SK-N-SH treated with all-trans-retinoic acid at 6 μM for 48 hours (cell line): ENCODE results near the gene AKR1A1.
"Not testable (repeated sequence)": the region's sequence is repeated elsewhere in the genome, so short reads cannot be mapped to it uniquely, and the experiment has no call there.

Experiments used
- ATAC-seq: fragments of 200-7000 bp; cut with Tn5 transposase; 3 replicates; pipeline ENCODE4 v1.9.1; 2020; ENCODE audit warnings: mild to moderate bottlenecking, moderate library complexity
- ARNTL ChIP-seq: fragments of 450-650 bp; formaldehyde crosslinking; IDR thresholded peaks from 2 replicates; pipeline ENCODE4 v1.5.0; 2020; ENCODE audit warnings: low read depth, mild to moderate bottlenecking, moderate library complexity, borderline replicate concordance
- BACH2 ChIP-seq: fragments of 250-450 bp; sonication (Bioruptor Pico); IDR thresholded peaks from 2 replicates; pipeline ENCODE4 v1.9.0; 2021; ENCODE audit warnings: mild to moderate bottlenecking, borderline replicate concordance
- CSDC2 ChIP-seq: fragments of 250-450 bp; sonication (Bioruptor Pico); IDR thresholded peaks from 2 replicates; pipeline ENCODE4 v1.5.0; 2020; ENCODE audit warnings: mild to moderate bottlenecking, moderate library complexity
- ESRRG ChIP-seq: fragments of 250-450 bp; sonication (Bioruptor Pico); IDR thresholded peaks from 2 replicates; pipeline ENCODE4 v1.6.1; 2021; ENCODE audit warnings: mild to moderate bottlenecking
- GLIS3 ChIP-seq: fragments of 250-450 bp; sonication (Bioruptor Pico); IDR thresholded peaks from 2 replicates; pipeline ENCODE4 v1.5.0; 2020; ENCODE audit warnings: mild to moderate bottlenecking, moderate library complexity
- ISL1 ChIP-seq: fragments of 250-450 bp; sonication (Bioruptor Pico); IDR thresholded peaks from 2 replicates; pipeline ENCODE4 v2.1.2; 2022; ENCODE audit warnings: mild to moderate bottlenecking, moderate library complexity
- OSR1 ChIP-seq: fragments of 250-450 bp; sonication (Bioruptor Pico); IDR thresholded peaks from 2 replicates; pipeline ENCODE4 v1.8.0; 2022; ENCODE audit warnings: moderate library complexity, mild to moderate bottlenecking, inconsistent platforms
- PPARA ChIP-seq: fragments of 250-450 bp; sonication (Bioruptor Pico); IDR thresholded peaks from 2 replicates; pipeline ENCODE4 v1.5.0; 2020; ENCODE audit warnings: mild to moderate bottlenecking, borderline replicate concordance
- RARB ChIP-seq: fragments of 250-450 bp; sonication (Bioruptor Pico); IDR thresholded peaks from 2 replicates; pipeline ENCODE4 v1.8.0; 2021; ENCODE audit warnings: mild to moderate bottlenecking, moderate library complexity
- TCF4 ChIP-seq: fragments of 250-450 bp; sonication (Bioruptor Pico); IDR thresholded peaks from 2 replicates; pipeline ENCODE4 v1.8.0; 2021; ENCODE audit warnings: mild to moderate bottlenecking, moderate library complexity, borderline replicate concordance
- TOX ChIP-seq: fragments of 250-450 bp; sonication (Bioruptor Pico); IDR thresholded peaks from 2 replicates; pipeline ENCODE4 v1.8.0; 2021; ENCODE audit warnings: mild to moderate bottlenecking, moderate library complexity, borderline replicate concordance
- ZC3H10 ChIP-seq: fragments of 250-450 bp; sonication (Bioruptor Pico); IDR thresholded peaks from 2 replicates; pipeline ENCODE4 v1.5.1; 2021; ENCODE audit warnings: mild to moderate bottlenecking, moderate library complexity
- ZFP3 ChIP-seq: fragments of 250-450 bp; sonication (Bioruptor Pico); IDR thresholded peaks from 2 replicates; pipeline ENCODE4 v1.5.0; 2020; ENCODE audit warnings: mild to moderate bottlenecking, moderate library complexity
- ZFP30 ChIP-seq: fragments of 450-650 bp; formaldehyde crosslinking; IDR thresholded peaks from 2 replicates; pipeline ENCODE4 v1.5.0; 2022; ENCODE audit warnings: mild to moderate bottlenecking, moderate library complexity
- ZNF565 ChIP-seq: fragments of 450-650 bp; formaldehyde crosslinking; conservative IDR thresholded peaks from 2 replicates; pipeline ENCODE4 v1.5.0; 2020; ENCODE audit warnings: low read depth, mild to moderate bottlenecking, moderate library complexity
- ZNF8 ChIP-seq: fragments of 450-650 bp; formaldehyde crosslinking; IDR thresholded peaks from 2 replicates; pipeline ENCODE4 v1.5.0; 2020; ENCODE audit warnings: mild to moderate bottlenecking, moderate library complexity
- TF ChIP-seq, protein P1 (sequence below): fragments of 250-450 bp; sonication (Bioruptor Pico); IDR thresholded peaks from 2 replicates; pipeline ENCODE4 v1.5.1; 2020; ENCODE audit warnings: low read depth, mild to moderate bottlenecking, moderate library complexity
- TF ChIP-seq, protein P2 (sequence below): fragments of 250-450 bp; sonication (Bioruptor Pico); IDR thresholded peaks from 2 replicates; pipeline ENCODE4 v1.5.1; 2021; ENCODE audit warnings: mild to moderate bottlenecking, moderate library complexity
- TF ChIP-seq, protein P3 (sequence below): fragments of 250-450 bp; sonication (Bioruptor Pico); IDR thresholded peaks from 2 replicates; pipeline ENCODE4 v1.5.0; 2020; ENCODE audit warnings: mild to moderate bottlenecking, moderate library complexity
- TF ChIP-seq, protein P4 (sequence below): fragments of 250-450 bp; sonication (Bioruptor Pico); IDR thresholded peaks from 2 replicates; pipeline ENCODE4 v1.8.0; 2021; ENCODE audit warnings: low read depth, mild to moderate bottlenecking, moderate library complexity, borderline replicate concordance

Gene AKR1A1

DNA sequence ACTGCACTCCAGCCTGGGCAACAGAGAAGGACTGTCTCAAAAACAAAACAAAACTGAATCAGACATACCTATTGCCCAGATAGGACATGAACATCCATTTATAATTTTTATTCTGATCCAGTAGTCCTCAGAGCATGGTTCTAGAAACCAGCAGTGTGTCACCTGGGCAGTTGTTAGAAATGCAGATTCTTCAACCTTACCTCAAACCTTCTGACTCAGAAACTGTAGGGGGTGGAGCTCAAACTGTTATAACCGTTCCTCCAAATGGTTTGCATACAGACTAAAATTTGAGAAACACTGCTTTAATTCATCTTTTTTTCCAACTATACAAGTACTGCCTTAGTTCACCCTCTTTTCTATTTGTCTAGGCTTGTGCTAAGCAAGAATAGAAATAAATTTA, 39.2 kb downstream of the AKR1A1 start:
- TF ChIP-seq ARNTL (no peak), TCF4 (CRISPR knock-in tag) (no peak), OSR1 (no peak), CSDC2 (CRISPR knock-in tag) (no peak), ISL1 (CRISPR knock-in tag) (no peak), ZC3H10 (CRISPR knock-in tag) (no peak), ZFP30 (no peak), ZNF565 (CRISPR knock-in tag) (no peak), PPARA (CRISPR knock-in tag) (no peak)
- TF ChIP-seq, protein P1, sequence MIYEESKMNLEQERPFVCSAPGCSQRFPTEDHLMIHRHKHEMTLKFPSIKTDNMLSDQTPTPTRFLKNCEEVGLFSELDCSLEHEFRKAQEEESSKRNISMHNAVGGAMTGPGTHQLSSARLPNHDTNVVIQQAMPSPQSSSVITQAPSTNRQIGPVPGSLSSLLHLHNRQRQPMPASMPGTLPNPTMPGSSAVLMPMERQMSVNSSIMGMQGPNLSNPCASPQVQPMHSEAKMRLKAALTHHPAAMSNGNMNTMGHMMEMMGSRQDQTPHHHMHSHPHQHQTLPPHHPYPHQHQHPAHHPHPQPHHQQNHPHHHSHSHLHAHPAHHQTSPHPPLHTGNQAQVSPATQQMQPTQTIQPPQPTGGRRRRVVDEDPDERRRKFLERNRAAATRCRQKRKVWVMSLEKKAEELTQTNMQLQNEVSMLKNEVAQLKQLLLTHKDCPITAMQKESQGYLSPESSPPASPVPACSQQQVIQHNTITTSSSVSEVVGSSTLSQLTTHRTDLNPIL (CRISPR knock-in tag): no peak
- TF ChIP-seq, protein P2, sequence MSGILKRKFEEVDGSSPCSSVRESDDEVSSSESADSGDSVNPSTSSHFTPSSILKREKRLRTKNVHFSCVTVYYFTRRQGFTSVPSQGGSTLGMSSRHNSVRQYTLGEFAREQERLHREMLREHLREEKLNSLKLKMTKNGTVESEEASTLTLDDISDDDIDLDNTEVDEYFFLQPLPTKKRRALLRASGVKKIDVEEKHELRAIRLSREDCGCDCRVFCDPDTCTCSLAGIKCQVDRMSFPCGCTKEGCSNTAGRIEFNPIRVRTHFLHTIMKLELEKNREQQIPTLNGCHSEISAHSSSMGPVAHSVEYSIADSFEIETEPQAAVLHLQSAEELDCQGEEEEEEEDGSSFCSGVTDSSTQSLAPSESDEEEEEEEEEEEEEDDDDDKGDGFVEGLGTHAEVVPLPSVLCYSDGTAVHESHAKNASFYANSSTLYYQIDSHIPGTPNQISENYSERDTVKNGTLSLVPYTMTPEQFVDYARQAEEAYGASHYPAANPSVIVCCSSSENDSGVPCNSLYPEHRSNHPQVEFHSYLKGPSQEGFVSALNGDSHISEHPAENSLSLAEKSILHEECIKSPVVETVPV (CRISPR knock-in tag): no peak
- TF ChIP-seq, protein P3, sequence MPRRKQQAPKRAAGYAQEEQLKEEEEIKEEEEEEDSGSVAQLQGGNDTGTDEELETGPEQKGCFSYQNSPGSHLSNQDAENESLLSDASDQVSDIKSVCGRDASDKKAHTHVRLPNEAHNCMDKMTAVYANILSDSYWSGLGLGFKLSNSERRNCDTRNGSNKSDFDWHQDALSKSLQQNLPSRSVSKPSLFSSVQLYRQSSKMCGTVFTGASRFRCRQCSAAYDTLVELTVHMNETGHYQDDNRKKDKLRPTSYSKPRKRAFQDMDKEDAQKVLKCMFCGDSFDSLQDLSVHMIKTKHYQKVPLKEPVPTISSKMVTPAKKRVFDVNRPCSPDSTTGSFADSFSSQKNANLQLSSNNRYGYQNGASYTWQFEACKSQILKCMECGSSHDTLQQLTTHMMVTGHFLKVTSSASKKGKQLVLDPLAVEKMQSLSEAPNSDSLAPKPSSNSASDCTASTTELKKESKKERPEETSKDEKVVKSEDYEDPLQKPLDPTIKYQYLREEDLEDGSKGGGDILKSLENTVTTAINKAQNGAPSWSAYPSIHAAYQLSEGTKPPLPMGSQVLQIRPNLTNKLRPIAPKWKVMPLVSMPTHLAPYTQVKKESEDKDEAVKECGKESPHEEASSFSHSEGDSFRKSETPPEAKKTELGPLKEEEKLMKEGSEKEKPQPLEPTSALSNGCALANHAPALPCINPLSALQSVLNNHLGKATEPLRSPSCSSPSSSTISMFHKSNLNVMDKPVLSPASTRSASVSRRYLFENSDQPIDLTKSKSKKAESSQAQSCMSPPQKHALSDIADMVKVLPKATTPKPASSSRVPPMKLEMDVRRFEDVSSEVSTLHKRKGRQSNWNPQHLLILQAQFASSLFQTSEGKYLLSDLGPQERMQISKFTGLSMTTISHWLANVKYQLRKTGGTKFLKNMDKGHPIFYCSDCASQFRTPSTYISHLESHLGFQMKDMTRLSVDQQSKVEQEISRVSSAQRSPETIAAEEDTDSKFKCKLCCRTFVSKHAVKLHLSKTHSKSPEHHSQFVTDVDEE (CRISPR knock-in tag): no peak
- ATAC-seq: peak; percentile 8

DNA sequence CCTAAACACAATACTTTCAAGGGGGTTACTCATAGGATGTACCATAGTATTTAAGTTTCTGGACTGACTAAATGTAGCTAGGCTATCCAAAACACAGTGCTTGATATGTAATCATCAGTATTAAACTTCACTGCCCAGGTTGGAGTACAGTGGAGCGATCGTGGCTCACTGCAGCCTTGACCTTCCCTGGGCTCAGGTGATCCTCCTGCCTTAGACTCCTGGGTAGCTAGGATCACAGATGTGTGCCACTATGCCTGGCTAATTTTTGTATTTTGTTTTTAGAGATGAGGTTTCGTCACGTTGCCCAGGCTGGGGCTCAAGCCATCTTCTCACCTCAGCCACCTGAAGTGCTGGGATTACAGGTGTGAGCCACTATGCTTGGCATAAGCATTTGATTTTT, 43.8 kb downstream of the AKR1A1 start:
- TF ChIP-seq, protein P1 (CRISPR knock-in tag): no peak
- TF ChIP-seq ISL1 (CRISPR knock-in tag) (no peak), TOX (CRISPR knock-in tag) (no peak), RARB (CRISPR knock-in tag) (no peak), ZFP3 (no peak), ZNF565 (CRISPR knock-in tag) (no peak), ZFP30 (no peak), ZNF8 (CRISPR knock-in tag) (no peak), ZC3H10 (CRISPR knock-in tag) (no peak), BACH2 (CRISPR knock-in tag) (no peak), GLIS3 (no peak), ESRRG (no peak)
- TF ChIP-seq, protein P3 (CRISPR knock-in tag): no peak
- TF ChIP-seq, protein P4, sequence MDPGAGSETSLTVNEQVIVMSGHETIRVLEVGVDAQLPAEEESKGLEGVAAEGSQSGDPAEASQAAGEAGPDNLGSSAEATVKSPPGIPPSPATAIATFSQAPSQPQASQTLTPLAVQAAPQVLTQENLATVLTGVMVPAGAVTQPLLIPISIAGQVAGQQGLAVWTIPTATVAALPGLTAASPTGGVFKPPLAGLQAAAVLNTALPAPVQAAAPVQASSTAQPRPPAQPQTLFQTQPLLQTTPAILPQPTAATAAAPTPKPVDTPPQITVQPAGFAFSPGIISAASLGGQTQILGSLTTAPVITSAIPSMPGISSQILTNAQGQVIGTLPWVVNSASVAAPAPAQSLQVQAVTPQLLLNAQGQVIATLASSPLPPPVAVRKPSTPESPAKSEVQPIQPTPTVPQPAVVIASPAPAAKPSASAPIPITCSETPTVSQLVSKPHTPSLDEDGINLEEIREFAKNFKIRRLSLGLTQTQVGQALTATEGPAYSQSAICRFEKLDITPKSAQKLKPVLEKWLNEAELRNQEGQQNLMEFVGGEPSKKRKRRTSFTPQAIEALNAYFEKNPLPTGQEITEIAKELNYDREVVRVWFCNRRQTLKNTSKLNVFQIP (CRISPR knock-in tag): no peak
- no peak for ATAC-seq

DNA sequence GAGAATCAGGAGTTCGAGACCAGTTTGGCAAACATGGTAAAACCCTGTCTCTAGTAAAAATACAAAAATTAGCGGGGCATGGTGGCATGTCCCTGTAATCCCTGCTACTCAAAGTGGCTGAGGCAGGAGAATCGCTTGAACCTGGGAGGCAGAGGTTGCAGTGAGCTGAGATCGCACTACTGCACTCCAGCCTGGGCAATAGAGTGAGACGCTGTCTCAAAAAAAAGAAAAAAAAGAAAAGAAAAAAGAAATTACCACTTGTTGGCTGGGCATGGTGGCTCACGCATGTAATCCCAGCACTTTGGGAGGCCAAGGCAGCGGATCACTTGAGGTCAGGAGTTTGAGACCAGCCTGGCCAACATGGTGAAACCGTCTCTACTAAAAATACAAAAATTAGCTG, 46.1 kb downstream of the AKR1A1 start:
- ATAC-seq: not testable (repeated sequence)
